CD4-positive, alpha-beta T cell treated with Interleukin-17A for 4 hours (primary cell): ENCODE results near the gene GPATCH1.
"Not testable (repeated sequence)": the region's sequence is repeated elsewhere in the genome, so short reads cannot be mapped to it uniquely, and the experiment has no call there.

Experiments used
- DNase-seq: peaks from one replicate; pipeline ENCODE4 v3.0.0-alpha.2; 2020; ENCODE audit warnings: mixed read lengths

Gene GPATCH1

GRCh38 chr19:33080761-33081681 is at the start of gene GPATCH1:
Gene GPATCH1 (plus strand): TSS chr19:33081181. CDS start chr19:33081194, 13 bp downstream.
- DNase-seq = peak; percentile 88

- DNase-seq = no peak
Observed at GRCh38 chr19:33032218-33032781, 48.7 kb upstream of the GPATCH1 start.

GRCh38 chr19:33035461-33035860 is 45.5 kb upstream of the GPATCH1 start:
- no peak for DNase-seq

- not testable (repeated sequence) for DNase-seq
Observed at GRCh38 chr19:33036370-33037167, 44.4 kb upstream of the GPATCH1 start.

- DNase-seq = peak; percentile 20
Observed at GRCh38 chr19:33037168-33038025, 43.6 kb upstream of the GPATCH1 start.

DNA sequence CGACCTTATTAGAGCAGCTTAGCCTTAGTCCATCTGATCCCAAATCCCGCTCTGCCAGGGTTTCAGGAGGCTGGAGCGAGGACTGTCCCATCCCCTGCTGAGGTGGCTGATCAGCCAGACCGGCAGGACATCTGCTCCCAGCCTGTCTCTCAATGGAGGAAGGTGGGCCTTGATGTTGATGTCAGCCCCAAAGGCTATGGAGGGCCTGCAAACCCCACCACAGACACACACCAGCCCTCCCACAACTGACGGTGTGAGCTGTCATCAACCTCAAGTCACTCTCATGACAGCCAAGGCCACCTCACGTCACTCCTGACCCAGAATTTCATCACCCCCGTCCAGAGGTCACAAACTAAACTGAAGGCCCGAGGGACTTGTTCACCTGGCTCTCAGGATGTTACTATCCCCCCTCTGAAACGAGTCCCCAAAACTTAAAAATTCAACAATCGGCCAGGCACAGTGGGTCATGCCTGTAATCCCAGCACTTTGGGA is 41.8 kb upstream of the GPATCH1 start:
- DNase-seq = no peak

GRCh38 chr19:33039815-33040214 is 41.2 kb upstream of the GPATCH1 start:
- no peak for DNase-seq

GRCh38 chr19:33040994-33041827 is 39.8 kb upstream of the GPATCH1 start:
- no peak for DNase-seq

DNA sequence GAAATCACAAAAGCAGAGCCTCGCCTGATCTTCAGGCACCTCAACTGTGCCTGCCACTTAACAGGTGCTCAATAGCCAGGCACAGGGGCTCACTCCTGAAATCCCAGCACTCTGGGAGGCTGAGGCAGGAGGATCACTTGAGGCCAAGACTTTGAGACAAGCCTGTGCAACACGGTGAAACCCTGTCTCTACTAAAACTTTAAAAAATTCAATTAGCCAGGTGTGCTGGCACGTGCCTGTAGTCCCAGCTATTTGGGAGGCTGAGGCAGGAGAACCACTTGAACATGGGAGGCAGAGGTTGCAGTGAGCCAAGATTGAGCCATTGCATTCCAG is 39.2 kb upstream of the GPATCH1 start:
- not testable (repeated sequence) for DNase-seq

DNA sequence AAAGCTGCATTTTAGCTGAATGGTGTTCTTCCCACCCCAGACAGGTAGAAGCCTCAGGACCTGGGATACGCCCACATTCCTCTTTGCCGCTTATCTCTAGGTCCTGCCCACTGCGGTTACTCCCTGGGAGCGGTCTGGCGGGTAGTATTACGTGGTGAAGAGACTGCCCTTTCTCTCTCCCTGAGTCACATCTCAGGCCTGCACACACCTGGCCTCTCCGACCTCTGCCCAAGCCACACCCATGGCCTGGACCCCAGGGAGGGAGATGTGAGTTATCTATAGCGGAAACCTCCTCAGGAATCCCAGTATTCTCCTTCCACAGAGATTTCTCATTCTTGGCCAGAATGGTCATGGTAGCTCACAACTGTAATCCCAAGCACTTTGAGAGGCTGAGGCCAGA is 33.6 kb upstream of the GPATCH1 start:
- DNase-seq = no peak

DNA sequence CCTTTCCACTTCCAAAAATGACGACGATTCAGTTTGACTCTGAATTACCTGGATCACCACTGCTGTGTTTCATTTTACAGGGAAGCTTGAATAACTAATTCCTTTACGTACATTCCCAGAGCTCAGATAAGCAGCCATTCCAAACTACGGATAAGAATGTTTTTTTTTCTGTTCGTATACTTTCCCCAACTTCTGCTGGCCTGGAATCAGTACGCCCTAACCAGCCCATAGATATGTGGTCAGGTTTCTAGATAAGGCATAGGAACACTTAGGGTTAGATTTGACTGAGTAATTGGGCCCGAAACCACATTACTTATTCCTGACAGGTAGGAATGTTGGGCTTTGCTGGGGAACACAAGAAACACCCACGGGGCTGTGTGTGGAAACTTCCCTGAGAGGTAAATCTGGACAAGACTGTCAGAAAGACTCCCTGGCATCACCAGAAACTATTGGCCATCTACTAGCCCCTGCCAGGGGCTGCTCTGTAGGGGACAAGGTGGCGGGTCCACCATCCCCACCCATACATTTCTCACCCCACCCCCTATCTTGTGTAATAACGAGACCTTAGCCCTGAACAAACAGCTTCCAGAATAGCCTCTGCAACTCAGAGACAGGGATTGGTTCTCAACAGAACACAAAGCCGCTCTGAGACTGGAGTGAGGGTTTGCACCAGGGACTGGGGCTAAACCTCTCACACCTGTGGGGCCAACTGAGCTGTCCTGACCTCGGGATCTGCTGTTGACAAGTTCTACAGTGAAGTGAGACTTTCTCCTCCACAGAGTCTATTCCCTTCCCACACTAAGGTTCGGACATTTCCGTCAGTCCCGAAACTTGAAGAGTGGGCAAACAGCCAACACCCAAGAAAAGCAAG is 31.9 kb upstream of the GPATCH1 start:
- no peak for DNase-seq

- DNase-seq = no peak
Observed at GRCh38 chr19:33050110-33050509, 30.9 kb upstream of the GPATCH1 start.

DNA sequence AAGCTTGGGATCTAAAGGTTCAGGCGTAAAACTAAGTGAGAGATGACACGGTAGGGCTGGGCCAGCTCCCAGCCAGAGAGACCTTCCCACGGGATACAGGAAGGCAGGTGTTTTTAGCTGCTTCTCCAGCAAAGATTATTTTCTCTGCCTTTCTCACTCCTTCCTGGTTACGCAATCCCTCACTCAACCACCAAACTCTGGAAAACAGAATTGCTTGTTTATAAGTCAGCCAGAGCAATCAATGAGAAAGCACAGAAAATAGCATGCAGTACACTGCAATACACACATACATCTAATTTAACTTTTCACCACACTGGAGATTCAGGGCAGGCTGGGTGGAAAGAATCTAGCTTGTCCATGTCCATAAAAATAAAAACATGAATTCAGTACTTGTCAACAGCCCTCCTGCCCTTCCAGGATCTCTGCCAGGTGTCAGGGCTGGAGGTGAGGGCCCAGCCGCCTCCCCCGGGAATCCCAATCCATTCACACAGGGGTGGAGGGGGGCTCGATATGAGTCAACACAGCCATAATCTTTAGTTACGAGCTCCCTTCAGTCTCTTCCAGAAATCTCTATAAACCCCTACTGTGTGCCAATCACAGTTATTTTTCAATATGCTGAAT is 28.5 kb upstream of the GPATCH1 start:
- DNase-seq = no peak

- no peak for DNase-seq
Observed at GRCh38 chr19:33054623-33055022, 26.4 kb upstream of the GPATCH1 start.

DNA sequence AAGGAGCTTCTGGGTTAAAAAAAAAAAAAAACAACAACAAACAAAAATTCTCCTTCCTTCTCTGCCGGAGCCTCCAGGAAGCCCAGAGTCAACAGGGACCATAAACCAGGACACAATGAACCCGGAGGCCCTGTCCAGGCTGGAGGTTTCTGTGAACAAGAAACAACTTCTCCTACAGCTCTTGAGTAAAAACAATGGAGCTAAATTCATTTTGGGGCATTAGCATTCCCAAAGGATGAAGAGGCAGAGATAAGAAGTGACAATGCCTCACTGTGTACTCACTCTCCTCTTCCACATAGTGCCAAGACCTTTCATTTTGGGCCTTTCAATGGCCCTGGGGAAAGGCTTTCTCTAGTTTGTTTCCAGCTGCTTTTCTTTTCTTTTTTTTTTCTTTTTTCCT is 25.3 kb upstream of the GPATCH1 start:
- DNase-seq = no peak

GRCh38 chr19:33060586-33060985 is 20.4 kb upstream of the GPATCH1 start:
- no peak for DNase-seq

GRCh38 chr19:33062902-33063301 is 18.1 kb upstream of the GPATCH1 start:
- no peak for DNase-seq

DNA sequence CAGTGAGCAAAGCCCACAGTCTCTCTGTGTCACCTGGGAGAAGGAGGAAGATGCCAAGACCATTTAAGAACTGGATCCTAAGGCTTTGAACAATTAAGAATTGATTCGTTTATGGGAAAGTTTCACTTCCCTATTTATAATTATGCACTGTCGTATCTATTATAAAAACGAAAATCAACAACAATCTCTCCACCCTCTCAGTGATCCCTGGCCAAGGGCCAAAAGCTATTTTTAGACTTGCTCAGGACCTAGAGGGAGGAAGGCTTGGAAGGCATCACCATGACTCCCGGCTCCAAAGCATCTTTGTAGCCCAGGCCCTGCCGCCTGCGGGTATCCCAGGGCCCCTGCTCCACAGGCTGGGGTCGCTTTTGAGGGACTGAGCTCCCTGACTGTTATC is 17.6 kb upstream of the GPATCH1 start:
- DNase-seq = no peak

DNA sequence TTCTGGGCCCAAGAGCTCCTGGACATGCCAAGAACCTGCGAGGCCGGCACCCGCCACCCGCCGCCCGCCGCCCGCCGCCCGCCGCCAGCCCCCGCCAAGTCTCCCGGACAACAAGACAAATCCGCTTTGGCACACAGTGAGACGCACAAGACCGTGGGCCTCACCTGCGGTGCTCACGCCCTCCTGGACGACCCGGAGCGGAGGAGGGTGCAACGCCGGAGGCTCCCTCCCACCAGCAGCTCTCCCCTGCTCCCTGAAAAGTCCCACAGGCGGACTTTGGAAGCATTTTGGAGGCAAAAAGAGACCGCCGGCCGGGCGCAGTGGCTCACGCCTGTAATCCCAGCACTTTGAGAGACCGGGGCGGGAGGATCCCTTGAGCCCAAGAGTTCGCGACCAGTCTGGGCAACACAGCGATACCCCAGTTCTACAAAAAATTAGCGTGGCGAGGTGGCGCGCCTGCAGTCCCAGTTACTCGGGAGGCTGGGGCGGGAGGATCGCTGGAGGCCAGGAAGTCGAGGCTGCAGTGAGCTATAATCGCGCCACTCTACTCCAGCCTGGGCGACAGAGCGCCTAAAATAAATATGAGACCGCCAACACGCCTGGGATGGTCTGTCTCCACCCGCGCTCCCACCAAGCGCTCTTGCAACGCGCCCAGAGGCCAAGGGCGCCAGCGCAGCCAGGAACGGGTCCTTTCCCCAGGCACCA is 17.1 kb upstream of the GPATCH1 start:
- no peak for DNase-seq

DNA sequence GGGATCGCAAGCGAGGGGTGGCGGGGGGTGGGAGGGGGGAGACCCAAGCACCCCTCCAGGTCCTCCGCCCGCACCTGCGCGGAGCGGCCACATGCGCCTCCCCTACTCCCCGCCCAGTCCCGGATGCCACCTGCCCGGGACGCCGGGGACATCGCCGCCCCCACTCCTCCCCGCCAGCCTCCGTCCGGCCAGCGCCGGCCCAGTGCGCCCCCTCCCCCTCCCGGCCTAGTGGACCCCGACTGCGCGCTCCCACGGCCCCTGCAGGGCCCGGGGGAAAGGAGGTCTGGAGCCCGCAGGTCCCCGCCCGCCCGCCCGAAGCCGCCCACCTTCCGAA is 16.6 kb upstream of the GPATCH1 start:
- peak; percentile 36 for DNase-seq
